K562 (cell line): ENCODE results near the gene PPARD. TPM values are rescaled to one million over a fixed set of nuclear protein-coding genes. Genes with fewer than 3 reads are reported as not detected.

ENCODE experiments used
- ARID3A ChIP-seq: IDR thresholded peaks from 2 replicates; pipeline ENCODE4 v1.6.1; 2012; ENCODE audit warnings: low read depth, low read length, improper control_type of control experiment, borderline replicate concordance
- ATF2 ChIP-seq: sonication (generic); formaldehyde crosslinking; IDR thresholded peaks from 2 replicates; pipeline ENCODE4 v1.8.1; 2022; ENCODE audit warnings: missing genetic modification reagents
- BCL6 ChIP-seq: fragments of 250-450 bp; sonication (Bioruptor Pico); IDR thresholded peaks from 2 replicates; pipeline ENCODE4 v1.4.0; 2020
- CCNT2 ChIP-seq: IDR thresholded peaks from 2 replicates; pipeline ENCODE4 v1.6.1; 2011; ENCODE audit warnings: borderline replicate concordance, low read depth, mild to moderate bottlenecking, moderate library complexity, mixed read lengths, low read length; ENCODE audit not compliant: insufficient read length; ENCODE audit errors: extremely low read depth
- CREBBP ChIP-seq: IDR thresholded peaks from one replicate; pipeline ENCODE4 v1.6.1; 2012; ENCODE audit warnings: low read depth, mild to moderate bottlenecking, control low read depth, inconsistent platforms, low read length
- CSDE1 ChIP-seq, 2 experiments: fragments of 450-650 bp; IDR thresholded peaks; 2 replicates each; pipeline ENCODE4 v1.6.1; 2016; ENCODE audit warnings: mild to moderate bottlenecking in 1 of 2
- E2F3 ChIP-seq: fragments of 250-450 bp; sonication (Bioruptor Pico); IDR thresholded peaks from 2 replicates; pipeline ENCODE4 v1.4.0; 2020; ENCODE audit warnings: mild to moderate bottlenecking
- JUNB ChIP-seq: fragments of 450-650 bp; formaldehyde crosslinking; conservative IDR thresholded peaks from 2 replicates; pipeline ENCODE4 v1.4.0; 2020; ENCODE audit warnings: mild to moderate bottlenecking
- NFIX ChIP-seq: fragments of 250-450 bp; sonication (Bioruptor Pico); IDR thresholded peaks from 2 replicates; pipeline ENCODE4 v1.4.0; 2020; ENCODE audit warnings: low read depth, mild to moderate bottlenecking, moderate library complexity
- OTX1 ChIP-seq: fragments of 450-650 bp; formaldehyde crosslinking; IDR thresholded peaks from 2 replicates; pipeline ENCODE4 v1.4.0; 2022; ENCODE audit warnings: mild to moderate bottlenecking
- PCBP2 ChIP-seq: fragments of 200-400 bp; formaldehyde crosslinking; IDR thresholded peaks from 2 replicates; pipeline ENCODE4 v1.6.1; 2018; ENCODE audit warnings: low read length, low read depth, mild to moderate bottlenecking, moderate library complexity; ENCODE audit not compliant: poor library complexity, severe bottlenecking
- PML ChIP-seq: IDR thresholded peaks from 2 replicates; pipeline ENCODE4 v1.6.1; 2012; ENCODE audit warnings: low read length, inconsistent platforms
- SIN3A ChIP-seq, 2 experiments: fragments of 150-350 bp in 1 of 2; IDR thresholded peaks; 2 replicates each; pipeline ENCODE4 v1.6.1; 2011 to 2016; ENCODE audit warnings: borderline replicate concordance in 2 of 2, low read depth in 2 of 2, low read length in 2 of 2, mild to moderate bottlenecking in 2 of 2, moderate library complexity in 2 of 2; ENCODE audit not compliant: control insufficient read depth in 1 of 2
- SMARCA4 ChIP-seq: fragments of 450-650 bp; IDR thresholded peaks from 2 replicates; pipeline ENCODE4 v1.6.1; 2016
- STAG1 ChIP-seq: sonication (generic); formaldehyde crosslinking; IDR thresholded peaks from 2 replicates; pipeline ENCODE4 v1.5.0; 2020; ENCODE audit warnings: missing genetic modification reagents, borderline replicate concordance
- XRCC3 ChIP-seq: fragments of 450-650 bp; IDR thresholded peaks from 2 replicates; pipeline ENCODE4 v1.6.1; 2017; ENCODE audit warnings: mild to moderate bottlenecking, moderate library complexity
- ZNF41 ChIP-seq: fragments of 250-450 bp; sonication (Bioruptor Pico); conservative IDR thresholded peaks from 2 replicates; pipeline ENCODE4 v1.4.0; 2020; ENCODE audit warnings: mild to moderate bottlenecking
- ZNF609 ChIP-seq: sonication (generic); formaldehyde crosslinking; IDR thresholded peaks from 2 replicates; pipeline ENCODE4 v1.8.1; 2023; ENCODE audit warnings: missing genetic modification reagents, mild to moderate bottlenecking, borderline replicate concordance
- ZNF780A ChIP-seq: fragments of 250-450 bp; sonication (Bioruptor Pico); IDR thresholded peaks from 2 replicates; pipeline ENCODE4 v1.5.0; 2021; ENCODE audit warnings: mild to moderate bottlenecking
- ZNF79 ChIP-seq: fragments of 250-450 bp; sonication (Bioruptor Pico); IDR thresholded peaks from 2 replicates; pipeline ENCODE4 v1.4.0; 2020; ENCODE audit warnings: low read depth, mild to moderate bottlenecking, moderate library complexity
- polyA plus RNA-seq, 8 experiments: library from polyadenylated mRNA; depleted of rRNA in 4 of 8; stranded (reverse) in 5 of 8; unstranded in 3 of 8; fragments of >200 nt; fragmentation: Nextera tagmentation in 2 of 8; fragmentation: Illumina TruSeq in 1 of 8; extraction: Ambion mirVana in 2 of 8; extraction: Trizol in 1 of 8; gene quantifications; 2 replicates each; pipeline versions ENCODE4 v1.2.1 to v1.2.3, GENCODE V29; 2011 to 2014; ENCODE audit warnings: inconsistent platforms in 1 of 8, missing spikeins in 1 of 8
- total RNA-seq, 7 experiments: library from RNA; depleted of rRNA in 6 of 7; stranded (reverse); fragments of >200 nt in 6 of 7; fragmentation: Illumina TruSeq in 2 of 7; extraction: Trizol in 2 of 7; gene quantifications; 2 replicates each; pipeline versions ENCODE4 v1.2.1 to v1.2.3, GENCODE V29; 2011 to 2021; ENCODE audit warnings: low replicate concordance in 1 of 7

The PPARD gene
- total and polyA plus RNA-seq, 9 of the 15 experiments (the other 6 are each of a cell fraction or from before 2014, with no cell fraction given): 0.14 to 13.2 (median 3.8) TPM

GRCh38 chr6:35342258-35343091 lies at the start of gene PPARD (continued):
- no peak for TF ChIP-seq ZNF79
- no peak for TF ChIP-seq SMARCA4
- TF ChIP-seq SIN3A (IDR thresholded peaks at IDR 0.05; ENCODE audit: borderline replicate concordance in 2 of 2, control insufficient read depth in 1 of 2, low read depth in 2 of 2, low read length in 2 of 2): peak; percentile 49 to 54; a peak in 2 of 4 replicates
- no peak for TF ChIP-seq CREBBP
- TF ChIP-seq E2F3 (CRISPR knock-in tag): no peak
- no peak for TF ChIP-seq PML
- no peak for TF ChIP-seq ZNF41
- no peak for TF ChIP-seq OTX1 (CRISPR knock-in tag)
- TF ChIP-seq BCL6 (CRISPR knock-in tag): no peak
- peak; percentile 56 for TF ChIP-seq CCNT2
- no peak for TF ChIP-seq ZNF780A (CRISPR knock-in tag)
- no peak for TF ChIP-seq JUNB (CRISPR knock-in tag)
- no peak for TF ChIP-seq CSDE1 (IDR thresholded peaks at IDR 0.05)
- TF ChIP-seq NFIX: no peak
- peak; percentile 67; the same call in 1 of the 2 replicates for TF ChIP-seq ARID3A
- peak; percentile 91 for TF ChIP-seq STAG1 (CRISPR knock-in tag)
- peak; percentile 65 for TF ChIP-seq ATF2 (CRISPR knock-in tag)
- no peak for TF ChIP-seq PCBP2
- TF ChIP-seq ZNF609 (CRISPR knock-in tag): no peak
- no peak for TF ChIP-seq XRCC3
